Measurements from ENCODE around the gene DGKD.
"Not testable (repeated sequence)": the region's sequence is repeated elsewhere in the genome, so short reads cannot be mapped to it uniquely, and the experiment has no call there.

DGKD gene

GRCh38 chr2:233387667-233388528 lies 33.6 kb downstream of the DGKD start:
- no peak for DNase-seq

GRCh38 chr2:233389601-233390125 lies 35.4 kb downstream of the DGKD start:
- DNase-seq, result no peak

GRCh38 chr2:233395687-233396086 lies 41.4 kb downstream of the DGKD start:
- no peak for DNase-seq

- not testable (repeated sequence) for DNase-seq
These were observed 42.7 kb downstream of the DGKD start for GRCh38 chr2:233396726-233397665.

GRCh38 chr2:233399306-233400225 lies 45.3 kb downstream of the DGKD start:
- no peak for DNase-seq

GRCh38 chr2:233400341-233400740 lies 46.0 kb downstream of the DGKD start:
- DNase-seq, result no peak

- DNase-seq, result no peak
These were observed 46.7 kb downstream of the DGKD start for GRCh38 chr2:233400961-233401360.

GRCh38 chr2:233402346-233402745 lies 48.1 kb downstream of the DGKD start:
- no peak for DNase-seq

GRCh38 chr2:233402789-233403188 lies 48.5 kb downstream of the DGKD start:
- no peak for DNase-seq

- no peak for DNase-seq
These were observed 49.9 kb downstream of the DGKD start for GRCh38 chr2:233404222-233404621.

- DNase-seq, result no peak
These were observed 52.6 kb downstream of the DGKD start for GRCh38 chr2:233406865-233407264.

GRCh38 chr2:233407771-233408181 lies 53.5 kb downstream of the DGKD start:
- DNase-seq, result no peak

- DNase-seq, result peak; percentile 2
These were observed 54.3 kb downstream of the DGKD start for GRCh38 chr2:233408366-233409285.

GRCh38 chr2:233409286-233409991 lies 55.1 kb downstream of the DGKD start:
- DNase-seq, result no peak

GRCh38 chr2:233410196-233410760 lies 56.0 kb downstream of the DGKD start:
- no peak for DNase-seq

GRCh38 chr2:233411162-233411561 lies 56.9 kb downstream of the DGKD start:
- no peak for DNase-seq

- DNase-seq, result no peak
These were observed 58.1 kb downstream of the DGKD start for GRCh38 chr2:233412405-233412804.

GRCh38 chr2:233413046-233413445 lies 58.8 kb downstream of the DGKD start:
- DNase-seq, result no peak

- peak; percentile 62 for DNase-seq
These were observed 59.4 kb downstream of the DGKD start for GRCh38 chr2:233413559-233414272.

GRCh38 chr2:233414273-233414654 lies 60.0 kb downstream of the DGKD start:
- DNase-seq, result no peak
